Regular cardiac myocyte (primary cell): ENCODE data around the gene PRICKLE3. TPM values are rescaled to one million over a fixed set of nuclear protein-coding genes. Genes with fewer than 3 reads are reported as not detected.

Source experiments
- total RNA-seq: library from RNA; depleted of rRNA; stranded (reverse); fragments of >200 nt; gene quantifications from 2 replicates; pipeline ENCODE4 v1.2.3, GENCODE V29; 2014

PRICKLE3 gene, protein sequence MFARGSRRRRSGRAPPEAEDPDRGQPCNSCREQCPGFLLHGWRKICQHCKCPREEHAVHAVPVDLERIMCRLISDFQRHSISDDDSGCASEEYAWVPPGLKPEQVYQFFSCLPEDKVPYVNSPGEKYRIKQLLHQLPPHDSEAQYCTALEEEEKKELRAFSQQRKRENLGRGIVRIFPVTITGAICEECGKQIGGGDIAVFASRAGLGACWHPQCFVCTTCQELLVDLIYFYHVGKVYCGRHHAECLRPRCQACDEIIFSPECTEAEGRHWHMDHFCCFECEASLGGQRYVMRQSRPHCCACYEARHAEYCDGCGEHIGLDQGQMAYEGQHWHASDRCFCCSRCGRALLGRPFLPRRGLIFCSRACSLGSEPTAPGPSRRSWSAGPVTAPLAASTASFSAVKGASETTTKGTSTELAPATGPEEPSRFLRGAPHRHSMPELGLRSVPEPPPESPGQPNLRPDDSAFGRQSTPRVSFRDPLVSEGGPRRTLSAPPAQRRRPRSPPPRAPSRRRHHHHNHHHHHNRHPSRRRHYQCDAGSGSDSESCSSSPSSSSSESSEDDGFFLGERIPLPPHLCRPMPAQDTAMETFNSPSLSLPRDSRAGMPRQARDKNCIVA
- total RNA-seq, result 5.0 and 6.2 TPM in 2 replicates

DNA sequence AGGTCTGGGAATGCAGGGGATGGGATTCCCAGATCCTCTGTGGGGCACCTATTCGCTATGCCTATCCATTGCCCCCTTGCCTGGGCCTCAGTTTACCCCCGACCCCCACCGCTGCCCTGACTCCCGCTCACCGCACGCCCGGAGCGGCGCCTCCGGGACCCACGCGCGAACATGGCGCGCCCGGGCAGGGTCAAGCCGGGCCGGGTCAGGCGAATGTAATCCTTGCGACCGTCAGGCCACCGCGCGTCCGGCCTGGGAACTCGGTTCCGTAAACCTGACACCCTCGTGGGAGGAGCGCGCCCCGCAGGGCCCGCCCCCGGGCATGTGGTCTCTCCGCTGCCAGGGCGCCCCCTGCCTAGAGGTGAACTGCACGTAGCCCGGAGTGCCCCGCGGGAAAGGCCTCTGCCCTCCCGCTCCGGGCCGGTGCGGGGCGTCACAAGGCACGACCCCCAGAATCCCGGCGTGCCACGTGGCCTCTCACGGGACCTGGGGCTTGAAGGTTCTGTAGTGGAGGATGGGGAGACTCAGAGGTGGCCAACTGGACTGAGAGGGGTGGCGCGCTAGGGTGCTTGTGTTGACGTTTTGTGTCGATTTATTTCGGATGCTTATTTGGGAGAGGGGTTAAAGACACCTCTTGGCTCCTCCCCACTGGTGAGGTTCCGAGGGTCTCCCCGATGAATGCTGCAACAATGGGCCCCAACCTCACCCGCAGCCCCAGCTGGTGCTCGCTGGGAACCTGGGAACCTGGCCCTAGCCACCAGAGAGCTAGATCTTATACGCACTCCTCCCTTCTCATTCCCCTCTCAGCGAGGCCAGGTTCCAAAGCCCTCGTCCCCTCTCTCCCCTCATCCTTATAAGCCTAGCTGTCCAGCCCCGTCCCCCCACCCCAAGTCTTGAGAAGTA is at the start of gene PRICKLE3:
Gene PRICKLE3, minus strand, starts transcription at position 249 of the 903 bp plus-strand sequence. Its CDS starts 76 bp downstream, at position 173.

DNA sequence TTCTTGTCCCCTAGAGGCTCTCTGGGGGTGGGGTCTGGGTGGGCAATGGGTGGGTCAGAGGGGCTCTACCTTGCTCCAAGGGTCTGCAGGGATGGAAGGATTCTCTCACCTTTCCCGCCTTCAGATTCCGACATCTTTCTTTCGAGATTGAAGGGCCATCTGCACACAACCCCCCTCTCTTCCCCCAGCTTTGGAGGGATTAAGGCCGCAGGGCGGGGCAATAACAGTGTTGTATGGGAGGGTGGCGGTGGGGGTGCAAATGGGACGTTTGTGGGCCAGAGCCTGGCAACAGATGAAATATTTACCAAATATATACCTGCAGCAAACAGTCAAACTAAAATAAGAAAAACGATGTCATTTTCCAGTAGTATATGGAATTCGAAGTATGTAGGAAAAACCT is 47.0 kb upstream of the PRICKLE3 start, which contains the start of gene CACNA1F:
Gene CACNA1F, minus strand, starts transcription at position 165 of the 400 bp plus-strand sequence. Its CDS starts 31 bp downstream, at position 134.

DNA sequence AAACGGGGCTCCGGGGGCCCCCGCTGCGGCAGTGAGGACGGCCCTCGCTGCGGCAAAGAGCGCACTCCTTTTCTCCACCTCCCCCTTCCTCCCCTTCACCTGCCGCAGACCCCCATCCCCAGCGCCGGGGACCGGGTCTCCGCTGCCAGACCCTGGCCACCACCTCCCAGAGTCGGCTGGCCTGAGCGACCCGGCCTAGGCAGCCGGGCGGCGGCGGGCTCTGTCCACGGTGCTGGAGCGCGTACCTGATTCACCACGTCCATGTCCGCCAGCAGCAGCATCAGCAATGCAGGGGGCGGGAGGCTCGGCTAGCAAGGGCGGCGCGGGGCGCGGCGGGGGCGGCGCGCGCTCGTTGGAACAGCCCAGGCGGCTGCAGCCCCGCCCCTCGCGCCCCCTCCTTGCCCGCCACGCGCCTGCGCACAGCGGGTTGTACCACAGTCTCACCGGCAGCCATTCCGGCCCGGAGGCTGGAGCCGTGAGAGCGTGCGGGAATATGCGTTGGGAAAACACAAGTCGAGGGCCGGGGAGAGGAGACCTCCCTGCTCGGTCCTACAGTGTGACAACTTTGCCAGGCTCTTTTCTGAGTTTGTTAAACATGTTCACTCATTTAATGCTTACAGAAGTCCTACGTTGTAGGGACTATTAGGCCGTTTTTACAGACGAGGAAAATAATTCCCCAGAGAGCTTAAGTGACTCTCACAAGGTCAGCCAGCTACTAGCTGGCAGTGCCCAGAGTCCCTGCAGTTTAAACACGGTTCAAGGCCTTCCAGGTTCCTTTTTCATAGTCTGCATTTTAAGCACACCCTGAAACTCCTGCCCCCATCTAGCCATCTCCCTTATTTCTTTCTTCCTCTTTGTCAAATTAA is 14.0 kb upstream of the PRICKLE3 start, which contains the start of gene SYP:
Gene SYP, minus strand, starts transcription at position 288 of the 866 bp plus-strand sequence. Its CDS starts 7 bp downstream, at position 281.

DNA sequence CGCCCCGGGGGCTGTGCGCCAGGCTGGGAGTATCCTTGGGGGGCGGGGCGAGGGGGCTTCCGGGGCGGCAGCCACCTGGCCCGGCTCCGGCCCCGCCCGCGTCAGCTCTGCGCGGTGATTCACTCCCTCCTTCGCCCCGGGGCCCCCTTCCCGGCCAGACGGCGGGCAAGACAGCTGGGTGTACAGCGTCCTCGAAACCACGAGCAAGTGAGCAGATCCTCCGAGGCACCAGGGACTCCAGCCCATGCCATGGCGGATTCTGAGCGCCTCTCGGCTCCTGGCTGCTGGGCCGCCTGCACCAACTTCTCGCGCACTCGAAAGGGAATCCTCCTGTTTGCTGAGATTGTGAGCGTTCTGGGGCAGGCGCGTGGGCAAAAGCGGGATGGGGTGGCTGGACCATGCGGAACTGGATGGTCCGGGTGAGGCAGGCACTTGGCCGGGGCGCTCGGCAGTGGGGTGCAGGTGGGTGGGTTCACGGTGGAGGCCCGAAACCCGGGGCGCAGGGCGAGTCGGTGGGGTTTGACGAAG is 14.4 kb downstream of the PRICKLE3 start, which contains the start of gene PLP2:
Gene PLP2, plus strand, starts transcription at position 147 of the 528 bp plus-strand sequence. Its CDS starts 103 bp downstream, at position 250.

DNA sequence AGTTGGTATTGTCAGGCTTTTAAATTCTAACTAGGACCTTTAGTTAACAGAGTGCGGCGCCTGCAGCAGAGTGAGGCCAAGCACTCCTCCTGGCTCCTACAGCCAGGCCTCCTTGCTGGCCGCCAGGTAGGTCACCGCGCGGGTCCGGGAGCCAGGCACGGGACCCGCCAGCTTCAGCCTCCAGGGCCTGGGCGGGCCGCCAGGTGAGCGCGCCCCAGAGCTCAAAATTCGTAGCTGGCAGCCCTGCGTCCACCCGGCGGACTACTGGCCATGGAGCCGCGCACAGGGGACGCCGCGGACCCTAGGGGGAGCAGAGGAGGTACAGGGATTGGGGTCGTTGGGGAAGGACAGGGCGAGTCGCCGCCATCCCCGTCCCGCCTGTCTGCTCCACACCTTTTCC is 23.6 kb downstream of the PRICKLE3 start, which contains the start of gene MAGIX:
Gene MAGIX, plus strand, starts transcription at position 139 of the 400 bp plus-strand sequence. Its CDS starts 132 bp downstream, at position 271.

Other genes with a start within 250 kb of the PRICKLE3 start
- gene OTUD5, start 228.8 kb downstream of the PRICKLE3 start, total RNA-seq, result 25.9 and 34.5 TPM in 2 replicates
- 0.56 and 0.58 TPM in 2 replicates for gene KCND1, start 214.5 kb downstream of the PRICKLE3 start, total RNA-seq
- 23.1 and 28.2 TPM in 2 replicates for gene GRIPAP1, start 184.1 kb downstream of the PRICKLE3 start, total RNA-seq
- gene TFE3, start 143.0 kb downstream of the PRICKLE3 start, total RNA-seq, result 29.1 and 33.0 TPM in 2 replicates
- gene CCDC120, start 127.4 kb downstream of the PRICKLE3 start, total RNA-seq, result 0.19 and 0.28 TPM in 2 replicates
- 5.8 and 7.0 TPM in 2 replicates for gene PRAF2, start 112.4 kb downstream of the PRICKLE3 start, total RNA-seq
- gene WDR45, start 106.5 kb downstream of the PRICKLE3 start, total RNA-seq, result 29.3 and 31.2 TPM in 2 replicates
- 18.0 and 22.4 TPM in 2 replicates for gene GPKOW, start 62.6 kb downstream of the PRICKLE3 start, total RNA-seq
- 1.7 and 2.5 TPM in 2 replicates for gene MAGIX, start 23.6 kb downstream of the PRICKLE3 start, total RNA-seq
- 3.7 and 15.1 TPM in 2 replicates for gene PLP2, start 14.5 kb downstream of the PRICKLE3 start, total RNA-seq
- gene SYP, start 13.8 kb upstream of the PRICKLE3 start, total RNA-seq, result 0.19 and 0.28 TPM in 2 replicates
- gene CACNA1F, start 47.0 kb upstream of the PRICKLE3 start, total RNA-seq, result 0.19 TPM in 1 of 2 replicates, not detected in the other
- 5.9 and 18.4 TPM in 2 replicates for gene CCDC22, start 49.1 kb upstream of the PRICKLE3 start, total RNA-seq
- under 0.01 TPM in 1 of 2 replicates, not detected in the other for gene FOXP3, start 78.3 kb upstream of the PRICKLE3 start, total RNA-seq
- 4.4 and 7.3 TPM in 2 replicates for gene PPP1R3F, start 83.4 kb upstream of the PRICKLE3 start, total RNA-seq
- gene GAGE10, start 117.3 kb upstream of the PRICKLE3 start, total RNA-seq, result not detected in 2 replicates
- not detected in 2 replicates for gene GAGE12J, start 135.7 kb upstream of the PRICKLE3 start, total RNA-seq
- not detected in 2 replicates for gene GAGE13, start 145.2 kb upstream of the PRICKLE3 start, total RNA-seq